Left lung (tissue), 10 donors: ENCODE measurements around the gene ATF4. TPM values are rescaled to one million over a fixed set of nuclear protein-coding genes. Genes with fewer than 3 reads are reported as not detected.

Source experiments
- ATAC-seq: fragments of 200-7000 bp; cut with Tn5 transposase; one replicate; pipeline ENCODE4 v1.9.1; 2020; ENCODE audit warnings: moderate library complexity
- DNase-seq, 4 donors: peaks; one replicate each; pipeline ENCODE4 v3.0.0-alpha.2; 2013 to 2020
- H3K27ac ChIP-seq, 2 donors: fragments of 200-600 bp; sonication (generic) in 1 of 2; one replicate each; pipeline versions ENCODE4 v1.5.0 to v1.8.0; 2020 to 2021
- H3K27me3 ChIP-seq, 2 donors: fragments of 200-600 bp; sonication (generic) in 1 of 2; one replicate each; pipeline versions ENCODE4 v1.5.0 to v1.8.0; 2020 to 2021
- H3K36me3 ChIP-seq, 2 donors: fragments of 200-600 bp; sonication (generic) in 1 of 2; one replicate each; pipeline versions ENCODE4 v1.5.0 to v1.8.0; 2020 to 2021
- H3K4me1 ChIP-seq, 2 donors: fragments of 200-600 bp; one replicate each; pipeline ENCODE4 v1.8.0; 2021
- H3K4me3 ChIP-seq, 2 donors: fragments of 200-600 bp; sonication (generic) in 1 of 2; one replicate each; pipeline versions ENCODE4 v1.5.0 to v1.8.0; 2020 to 2021; ENCODE audit warnings: mild to moderate bottlenecking in 1 of 2
- H3K9me3 ChIP-seq, 2 donors: fragments of 200-600 bp; sonication (generic) in 1 of 2; one replicate each; pipeline versions ENCODE4 v1.5.0 to v1.8.0; 2020 to 2021
- CTCF ChIP-seq, 2 donors: fragments of 200-600 bp; sonication (generic) in 1 of 2; IDR thresholded peaks; one replicate each; pipeline versions ENCODE4 v1.5.0 to v1.8.0; 2021; ENCODE audit warnings: antibody characterized with exemption in 2 of 2
- intact Hi-C, 2 donors: fragments of 100-400 bp; cut with DNase I; formaldehyde crosslinking; loops; one replicate each; pipeline versions ENCODE4 v1.11.2 to v1.14.2; 2022
- polyA plus RNA-seq, 6 donors: library from polyadenylated mRNA; unstranded; fragments of 120-200 nt; gene quantifications; one replicate each; pipeline ENCODE4 v1.2.1, GENCODE V29; 2013; ENCODE audit not compliant: insufficient read length in 6 of 6
- total RNA-seq, 2 donors: library from RNA; stranded (reverse); fragmentation: NEBNext Ultra II Directional; extraction: Animal tissue kit (Norgen Biotek cat#: 25700); gene quantifications; one replicate each; pipeline ENCODE4 v1.2.1, GENCODE V29; 2021
- donor health status: DM: no; HTN: yes; CAD: no.
- donor health status: DM: no; HTN: no; CAD: no.

Gene ATF4
- total and polyA plus RNA-seq, 8 donors = 204 to 349 (median 309) TPM

DNA sequence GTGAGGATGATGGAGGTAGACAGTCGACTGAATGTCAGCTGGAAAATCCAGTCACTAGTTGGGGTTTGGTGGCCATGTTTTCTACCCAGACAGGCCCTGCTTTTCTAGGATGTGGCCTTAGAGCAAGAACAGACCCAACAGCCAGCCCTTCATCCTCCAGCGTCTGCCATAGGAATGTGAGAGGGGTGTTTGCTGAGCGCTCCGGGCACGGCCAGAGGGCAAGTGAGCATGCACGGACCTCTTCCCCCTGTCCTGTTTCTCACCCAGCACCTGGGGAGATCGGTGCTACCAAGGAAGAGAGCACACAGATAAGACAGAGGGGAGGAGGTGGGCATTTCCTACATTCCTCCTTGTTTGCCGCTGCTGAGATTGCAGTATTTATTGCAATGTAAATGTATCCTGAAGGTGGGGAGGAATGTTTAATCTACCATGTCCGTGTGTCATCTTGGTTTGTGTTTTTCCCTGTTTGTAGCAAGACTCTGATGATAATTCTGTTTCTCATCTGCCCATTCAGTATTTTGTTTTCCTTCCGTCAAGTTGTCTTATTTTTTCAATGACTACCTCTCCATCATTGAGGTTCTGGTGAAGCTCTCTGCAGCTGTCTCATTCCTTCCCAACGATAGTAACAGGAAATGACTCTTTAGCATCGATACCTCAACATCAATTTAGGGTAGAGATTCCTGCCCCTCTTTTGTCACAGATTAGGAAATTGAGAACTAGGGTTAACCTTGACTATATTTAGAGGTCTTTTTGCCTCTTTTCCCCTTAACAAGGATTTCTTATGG, 4.9 kb upstream of the ATF4 start:
- no peak overlapping the region for H3K27ac ChIP-seq
- DNase-seq = peak in 1 of 4 donors; percentile 17
- peaks cover 8 to 28% of the 10 kb centered on the region in 2 donors for H3K4me1 ChIP-seq
- H3K9me3 ChIP-seq = no peaks in the 10 kb centered on the region
- TF ChIP-seq CTCF (IDR thresholded peaks at IDR 0.05) = no peak
- H3K36me3 ChIP-seq = peaks cover 0 to 65% of the 10 kb centered on the region in 2 donors
- H3K27me3 ChIP-seq = no peaks in the 10 kb centered on the region
- ATAC-seq = no peak
- H3K4me3 ChIP-seq = no peak overlapping the region
- intact Hi-C loops = no loop called here

GRCh38 chr22:39517470-39517869, 2.9 kb upstream of the ATF4 start:
- intact Hi-C loops = no loop called here
- Histone ChIP-seq H3K36me3 (peaks cover 0 to 60% of the 10 kb centered on the region in 2 donors), H3K4me1 (peaks cover 13 to 41% of the 10 kb centered on the region in 2 donors), H3K27ac (no peak overlapping the region), H3K9me3 (no peaks in the 10 kb centered on the region), H3K27me3 (no peaks in the 10 kb centered on the region), H3K4me3 (no peak overlapping the region)
- no peak for DNase-seq
- TF ChIP-seq CTCF (IDR thresholded peaks at IDR 0.05) = no peak
- no peak for ATAC-seq

DNA sequence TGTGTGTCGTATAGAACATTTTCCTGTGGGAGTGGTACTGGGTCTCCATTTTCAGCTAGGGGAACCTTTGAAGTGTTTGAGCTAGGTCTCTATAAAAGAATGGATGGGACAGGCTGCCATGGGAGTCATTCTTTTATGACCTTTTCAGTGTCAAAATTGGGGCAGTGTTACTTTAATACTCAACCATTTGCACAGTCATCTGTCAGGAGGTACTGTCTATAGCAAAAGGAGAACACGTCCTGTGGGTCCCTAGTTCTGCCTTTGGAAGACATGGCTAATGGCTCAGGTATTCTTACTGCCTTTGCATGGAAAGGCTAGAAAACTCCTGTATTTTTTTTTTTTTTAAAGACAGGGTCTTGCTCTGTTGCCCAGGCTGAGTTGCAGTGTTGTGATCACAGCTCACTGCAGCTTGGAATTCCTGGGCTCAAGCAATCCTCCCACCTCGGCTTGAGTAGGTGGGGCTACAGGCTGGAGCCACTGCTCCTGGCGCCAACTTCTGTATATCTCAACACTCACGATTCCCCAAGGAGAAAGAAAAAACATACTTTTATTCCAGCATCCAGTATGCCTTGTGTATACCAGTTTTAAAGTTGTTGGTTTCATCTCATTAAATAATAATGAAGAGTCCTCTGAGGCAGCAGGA, 2.1 kb upstream of the ATF4 start:
- Histone ChIP-seq H3K27me3 (no peaks in the 10 kb centered on the region), H3K4me3 (no peak overlapping the region), H3K9me3 (no peaks in the 10 kb centered on the region), H3K27ac (no peak overlapping the region), H3K4me1 (peaks cover 19 to 49% of the 10 kb centered on the region in 2 donors), H3K36me3 (peaks cover 0 to 60% of the 10 kb centered on the region in 2 donors)
- no peak for TF ChIP-seq CTCF (IDR thresholded peaks at IDR 0.05)
- intact Hi-C loops = no loop called here
- ATAC-seq = no peak
- peak in 1 of 4 donors; percentile 3 for DNase-seq

- DNase-seq = peak in 1 of 4 donors; percentile 79
- H3K27me3 ChIP-seq = no peaks in the 10 kb centered on the region
- intact Hi-C loops = no loop called here
- H3K36me3 ChIP-seq = peaks cover 0 to 60% of the 10 kb centered on the region in 2 donors
- peak overlapping the region; percentile 99 for H3K27ac ChIP-seq
- TF ChIP-seq CTCF (IDR thresholded peaks at IDR 0.05) = no peak
- H3K4me1 ChIP-seq = peaks cover 22 to 53% of the 10 kb centered on the region in 2 donors
- no peaks in the 10 kb centered on the region for H3K9me3 ChIP-seq
- ATAC-seq = peak; percentile 5
- H3K4me3 ChIP-seq = peak overlapping the region; percentile 99 to 100
Observed at GRCh38 chr22:39518996-39519680, 1.2 kb upstream of the ATF4 start.
